Kasumi-1 (cell line): ENCODE results near the gene PRKCE.

Experiments
- DNase-seq, 2 experiments: peaks; one replicate each; lab custom pipeline; 2025; lab: John Stamatoyannopoulos, UW

PRKCE gene

GRCh38 chr2:45728458-45728942, 77.0 kb downstream of the PRKCE start:
- no peak for DNase-seq

DNA sequence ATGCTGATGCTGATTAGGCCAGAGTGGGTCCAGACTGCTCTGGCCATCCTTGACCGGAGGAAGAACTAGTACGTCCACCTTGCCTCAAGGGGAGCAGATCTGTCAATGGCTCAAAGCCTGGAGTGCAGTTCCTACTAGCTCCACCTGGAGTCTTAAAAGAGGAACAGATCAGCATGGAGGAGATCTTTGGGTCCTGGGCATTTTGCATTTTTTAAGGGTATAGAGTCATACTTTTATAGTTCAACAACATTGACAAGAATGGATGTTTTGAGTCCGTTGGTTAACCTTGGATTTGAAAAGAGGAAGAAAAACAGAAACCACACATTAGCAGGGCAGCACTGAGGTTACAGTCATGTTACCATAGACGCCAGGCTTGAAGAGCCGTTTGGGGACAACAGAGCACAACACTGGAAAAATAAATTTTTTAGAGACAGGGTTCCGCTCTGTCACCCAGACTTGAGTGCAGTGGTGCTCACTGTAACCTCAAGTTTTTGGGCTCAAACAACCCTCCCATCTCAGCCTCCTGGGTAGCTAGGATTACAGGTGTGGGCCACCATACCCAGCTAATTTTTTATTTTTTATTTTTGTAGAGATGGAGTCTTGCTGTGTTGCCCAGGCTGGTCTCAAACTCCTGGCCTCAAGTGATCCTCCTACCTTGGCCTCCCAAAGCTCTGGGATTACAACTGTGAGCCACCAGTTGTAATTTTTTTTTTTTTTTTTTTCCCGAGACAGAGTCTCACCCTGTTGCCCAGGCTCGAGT, 78.5 kb downstream of the PRKCE start:
- DNase-seq = peak; percentile 46 to 62

- peak; percentile 41 to 70 for DNase-seq
Observed at GRCh38 chr2:45731141-45731540, 79.7 kb downstream of the PRKCE start.

- DNase-seq = no peak
Observed at GRCh38 chr2:45732436-45732835, 81.0 kb downstream of the PRKCE start.

GRCh38 chr2:45732946-45733345, 81.5 kb downstream of the PRKCE start:
- DNase-seq = no peak

DNA sequence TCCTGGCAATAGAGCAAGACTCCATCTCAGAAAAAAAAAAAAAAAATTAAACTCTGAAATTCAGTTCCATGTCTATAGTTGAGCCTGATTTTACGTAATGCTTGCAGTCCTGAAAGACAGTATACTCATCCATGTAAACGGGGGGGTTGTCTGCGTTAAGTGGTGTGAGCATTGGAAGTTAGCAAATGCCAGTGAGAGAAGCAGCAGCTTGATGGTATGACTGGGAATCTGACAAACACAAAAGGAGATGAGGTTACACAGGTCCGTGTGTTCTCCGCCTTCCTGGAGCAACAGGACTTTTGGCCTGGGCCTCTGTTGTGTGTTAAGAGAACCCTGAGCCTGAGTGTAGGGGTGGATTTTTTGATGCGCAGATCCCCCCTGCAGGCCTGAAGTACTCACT, 82.9 kb downstream of the PRKCE start:
- no peak for DNase-seq

DNA sequence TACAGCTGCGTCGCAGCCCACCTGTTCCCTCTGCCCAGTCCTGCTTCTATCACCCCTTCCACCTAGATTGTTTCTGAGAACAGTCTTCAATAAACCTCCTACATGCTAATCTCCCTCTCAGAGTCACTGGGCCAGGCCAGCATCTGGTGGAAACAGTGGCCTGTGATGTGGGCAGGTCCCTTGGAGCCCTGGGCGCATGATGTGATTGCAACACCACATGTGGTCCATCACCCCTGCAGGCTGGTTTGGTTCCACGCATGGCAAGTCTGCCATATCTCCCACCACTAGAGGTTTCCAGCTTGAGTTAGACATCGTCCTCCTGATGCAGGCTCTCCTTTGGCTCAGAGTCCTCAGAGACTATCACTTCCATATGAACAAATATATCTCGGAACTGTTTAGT, 83.5 kb downstream of the PRKCE start:
- DNase-seq = no peak

- no peak for DNase-seq
Observed at GRCh38 chr2:45736757-45737704, 85.6 kb downstream of the PRKCE start.

DNA sequence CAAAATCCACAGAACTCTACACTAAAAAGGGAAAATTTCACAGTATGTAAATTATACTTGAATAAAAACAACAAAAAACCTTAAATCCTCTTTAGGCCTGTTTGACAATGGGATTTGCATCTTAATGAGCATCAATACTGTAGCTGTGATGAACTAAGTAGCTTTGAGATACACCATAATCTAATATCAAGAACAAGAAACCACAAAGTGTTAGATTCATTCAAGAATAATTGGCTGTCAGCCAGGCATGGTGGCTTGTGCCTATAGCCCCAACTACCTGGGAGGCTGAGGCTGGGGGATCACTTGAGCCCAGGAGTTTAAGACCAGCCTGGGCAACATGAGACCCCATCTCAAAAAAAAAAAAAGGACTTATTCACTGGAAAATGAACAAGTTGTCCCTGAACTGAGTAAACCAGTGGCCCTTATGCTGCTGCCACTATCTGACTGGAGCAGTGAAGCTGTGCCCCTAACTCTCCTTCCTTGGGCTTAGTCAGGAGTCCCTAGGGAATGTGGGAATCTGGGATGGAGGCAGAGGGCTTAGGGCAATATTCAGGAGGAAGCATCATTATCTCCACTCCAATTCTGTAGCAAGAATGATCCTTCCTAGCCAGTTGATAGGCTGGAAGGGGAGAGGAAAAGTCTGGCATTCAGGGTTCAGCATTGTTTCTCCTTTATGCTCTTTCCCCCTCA, 88.5 kb downstream of the PRKCE start:
- no peak for DNase-seq

DNA sequence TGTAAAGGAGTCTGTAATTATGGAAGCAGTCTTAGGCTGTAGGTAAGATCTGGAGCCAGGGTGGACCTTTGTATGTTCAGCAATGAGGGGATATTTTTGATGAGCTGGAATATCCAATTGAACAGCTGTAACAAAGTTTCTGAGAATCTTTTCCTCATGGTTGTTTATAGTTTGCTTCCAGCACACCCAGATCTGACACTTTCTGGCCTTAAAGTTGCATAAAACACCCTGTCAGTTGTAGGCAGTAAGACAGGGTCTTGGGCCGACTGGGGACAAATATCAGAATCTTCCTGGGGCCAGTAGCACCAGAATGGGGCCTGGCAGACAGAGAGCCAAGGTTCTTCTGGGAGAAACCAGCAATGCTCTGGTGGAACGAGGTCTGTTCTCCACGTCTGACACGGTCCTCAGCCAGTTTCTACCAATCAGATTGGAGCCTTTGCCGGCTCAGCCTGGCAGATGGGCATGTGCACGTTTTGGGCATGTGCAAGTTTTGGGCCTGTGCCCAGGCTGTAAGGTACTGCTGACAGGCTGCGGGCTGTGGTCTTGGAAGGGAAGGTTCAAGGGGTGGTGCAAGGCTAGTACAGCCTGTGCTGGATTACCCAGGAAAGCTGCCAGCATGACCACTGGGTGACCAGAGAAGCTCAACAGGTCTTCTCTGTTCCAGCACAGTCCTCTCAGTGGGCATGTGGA, 89.8 kb downstream of the PRKCE start:
- no peak for DNase-seq

DNA sequence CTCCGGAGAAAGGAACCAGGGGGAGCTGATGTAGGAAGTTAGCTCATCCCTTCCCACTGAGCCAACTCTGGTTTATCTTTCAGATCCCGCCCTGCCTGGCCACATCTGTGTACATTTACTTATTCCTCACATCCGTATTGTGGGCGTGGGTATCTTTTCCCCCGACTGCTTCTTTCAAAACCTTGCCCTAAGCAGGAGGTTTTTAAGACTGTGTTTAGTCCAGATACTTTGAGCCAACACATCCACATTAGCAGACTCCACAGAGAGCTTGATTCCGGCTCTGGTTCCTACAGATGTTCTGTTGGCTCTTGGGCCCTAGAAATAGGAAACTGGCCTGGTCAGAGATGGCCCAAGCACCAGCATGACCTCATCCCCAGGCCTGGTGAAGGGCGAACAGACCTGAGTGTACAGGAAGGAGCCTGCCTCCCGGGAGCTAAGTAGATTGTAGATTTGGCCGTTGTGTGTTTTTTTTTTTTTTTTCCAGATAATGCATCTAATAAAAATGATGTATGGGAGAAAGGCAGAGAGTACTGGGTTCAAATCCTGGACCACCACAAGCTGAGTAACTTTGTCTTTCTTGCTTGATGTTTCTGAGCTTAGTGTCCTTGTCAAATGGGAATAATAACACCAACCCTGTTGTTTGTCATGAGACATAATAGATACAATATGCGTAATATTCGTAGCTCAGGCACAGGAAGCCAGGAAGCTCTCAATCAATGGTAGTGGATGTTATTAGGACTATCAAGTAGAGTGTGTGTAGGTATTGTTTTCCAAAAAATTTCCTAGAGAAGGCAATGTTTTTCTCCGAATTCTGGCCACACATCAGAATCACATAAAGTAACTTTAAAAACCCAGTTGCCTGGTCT, 92.3 kb downstream of the PRKCE start:
- DNase-seq = no peak

DNA sequence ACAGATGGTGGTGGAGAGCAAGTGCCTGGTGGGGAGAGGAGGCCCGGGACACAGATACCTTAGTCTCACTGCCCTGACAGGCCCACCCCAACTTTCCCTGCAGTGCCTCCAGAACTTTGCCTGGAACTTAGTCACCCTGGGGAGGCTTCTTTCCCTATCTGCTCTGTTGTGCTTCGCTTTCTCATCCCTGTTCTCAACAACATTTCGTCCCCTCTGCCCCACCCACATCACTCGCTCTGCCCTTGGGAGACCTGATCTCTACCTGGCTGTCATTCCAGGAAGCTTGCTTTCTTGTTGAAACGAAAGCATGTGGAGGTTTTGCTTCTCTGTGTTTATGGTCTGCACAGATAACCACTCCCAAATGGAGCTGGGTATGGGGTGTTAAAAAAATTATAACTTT, 93.8 kb downstream of the PRKCE start:
- DNase-seq = no peak

DNA sequence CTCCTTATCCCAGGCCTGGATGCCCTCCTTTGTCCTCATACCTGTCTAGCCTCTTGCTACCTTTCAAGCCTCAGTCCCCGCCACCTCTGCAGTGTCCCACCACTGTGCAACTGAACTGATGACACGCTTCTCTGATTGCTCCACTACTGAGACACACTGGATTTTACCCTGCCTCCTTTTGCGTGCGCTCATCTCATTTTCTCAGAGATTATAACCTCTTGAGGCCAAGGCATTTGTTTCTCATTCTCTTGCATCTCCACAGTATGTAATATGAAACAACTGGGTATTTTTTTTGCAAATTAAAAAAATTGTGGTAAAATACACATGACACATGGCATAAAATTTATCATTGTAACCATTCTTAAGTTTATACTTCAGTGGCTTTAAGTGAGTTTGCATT, 95.4 kb downstream of the PRKCE start:
- DNase-seq = no peak

GRCh38 chr2:45747363-45747762, 95.9 kb downstream of the PRKCE start:
- DNase-seq = no peak

- no peak for DNase-seq
Observed at GRCh38 chr2:45748239-45748638, 96.8 kb downstream of the PRKCE start.

DNA sequence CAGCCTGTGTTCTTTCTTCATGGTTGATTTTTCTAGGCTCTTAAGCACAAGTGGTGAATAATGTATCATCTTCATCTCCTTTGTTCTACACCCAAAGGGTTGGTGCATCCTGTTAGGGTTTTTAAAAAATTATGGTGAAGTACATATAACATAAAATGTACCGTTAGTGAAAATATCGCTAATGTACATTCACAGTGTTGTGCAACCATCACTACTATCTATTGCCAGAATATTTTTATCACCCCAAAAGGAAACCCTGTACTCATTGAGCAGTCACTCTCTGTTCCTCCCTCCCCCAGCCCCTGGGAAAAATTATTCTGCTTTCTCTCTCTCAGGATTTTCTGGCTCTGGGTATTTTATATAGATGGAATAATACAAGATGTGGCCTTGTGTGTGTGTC, 98.5 kb downstream of the PRKCE start:
- no peak for DNase-seq

DNA sequence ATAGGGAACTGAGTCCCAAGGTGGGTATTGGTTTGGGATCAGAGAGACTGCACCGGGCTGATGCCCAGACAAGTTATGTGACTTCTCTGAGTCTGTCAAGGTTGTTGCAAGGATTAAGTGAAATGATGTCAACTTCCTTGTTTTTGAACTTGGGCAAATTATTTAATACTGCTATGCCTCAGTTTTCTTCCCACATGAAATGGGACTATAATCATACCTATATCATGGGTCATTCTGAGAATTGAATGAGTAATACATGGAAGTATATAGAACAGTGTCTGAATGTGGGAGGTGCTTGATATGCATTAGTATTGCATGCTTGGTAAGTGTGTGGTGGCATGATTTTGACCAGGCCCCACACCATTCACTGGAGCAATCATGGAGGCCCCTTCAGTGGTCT, 99.0 kb downstream of the PRKCE start:
- DNase-seq = no peak

DNA sequence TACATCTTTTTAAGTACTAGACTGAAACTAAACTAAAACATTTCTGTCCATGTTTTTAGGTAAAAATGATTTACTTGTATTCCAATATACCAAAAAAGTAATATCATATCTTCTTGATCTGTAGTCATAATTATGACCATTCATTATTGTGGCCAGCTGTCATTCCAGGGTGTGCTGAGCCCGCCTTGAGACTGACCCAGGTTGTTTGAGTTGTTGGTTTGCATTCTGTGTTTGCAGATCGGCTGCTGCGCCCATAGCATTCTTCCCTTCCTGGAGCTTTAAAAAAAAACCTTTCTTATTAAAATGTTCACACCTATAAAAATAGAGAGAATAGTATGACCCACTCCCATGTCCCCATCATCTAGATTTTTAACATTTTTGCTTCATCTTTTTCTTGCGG, 101.9 kb downstream of the PRKCE start:
- no peak for DNase-seq

GRCh38 chr2:45754131-45755010, 102.9 kb downstream of the PRKCE start:
- no peak for DNase-seq
